Thyroid gland (tissue), 4 donors: ENCODE data around the gene GID4. TPM values are rescaled to one million over a fixed set of nuclear protein-coding genes. Genes with fewer than 3 reads are reported as not detected.

Experiments used
- DNase-seq, 2 donors: peaks; one replicate each; pipeline ENCODE4 v3.0.0-alpha.2; 2019
- H3K27ac ChIP-seq, 3 donors: fragments of 200-600 bp; sonication (generic); 1 replicate in 2 of 3; 2 replicates in 1 of 3; pipeline ENCODE4 v1.5.1; 2016 to 2019; ENCODE audit warnings: mild to moderate bottlenecking in 1 of 3, moderate library complexity in 1 of 3
- H3K27me3 ChIP-seq: fragments of 200-600 bp; sonication (generic); one replicate; pipeline ENCODE4 v1.5.1; 2019
- H3K36me3 ChIP-seq, 2 donors: fragments of 200-600 bp; sonication (generic); one replicate each; pipeline ENCODE4 v1.5.1; 2016 to 2019
- H3K4me1 ChIP-seq, 2 donors: fragments of 200-600 bp; sonication (generic); one replicate each; pipeline ENCODE4 v1.5.1; 2017 to 2019
- H3K4me3 ChIP-seq, 3 donors: fragments of 200-600 bp; sonication (generic); replicated peaks in 1 of 3; 1 replicate in 2 of 3; 2 replicates in 1 of 3; pipeline ENCODE4 v1.5.1; 2016; ENCODE audit warnings: mild to moderate bottlenecking in 1 of 3
- H3K9me3 ChIP-seq: fragments of 200-600 bp; sonication (generic); one replicate; pipeline ENCODE4 v1.5.1; 2017
- CTCF ChIP-seq, 6 experiments: fragments of 200-600 bp in 3 of 6; fragments of 450-650 bp in 3 of 6; sonication (generic) in 3 of 6; IDR thresholded peaks; one replicate each; pipeline ENCODE4 v1.5.1; 2016 to 2019; ENCODE audit warnings: antibody characterized with exemption in 6 of 6, mild to moderate bottlenecking in 2 of 6, inconsistent platforms in 1 of 6, moderate library complexity in 1 of 6
- POLR2A ChIP-seq, 2 donors: fragments of 450-650 bp; IDR thresholded peaks; one replicate each; pipeline ENCODE4 v1.6.1; 2017; ENCODE audit warnings: antibody characterized with exemption in 2 of 2, mild to moderate bottlenecking in 2 of 2, moderate library complexity in 1 of 2
- WGBS, 2 donors: methylation state at CpG; one replicate each; pipeline ENCODE4 v1.1.5; 2017; 5-methylcytosine and 5-hydroxymethylcytosine counted together
- intact Hi-C: fragments of 100-400 bp; cut with DNase I; formaldehyde crosslinking; loops from one replicate; pipeline ENCODE4 v1.15.1; 2023
- total RNA-seq, 4 donors: library from RNA; depleted of rRNA; stranded (reverse); fragments of >200 nt; gene quantifications; one replicate each; pipeline ENCODE4 v1.2.3, GENCODE V29; 2016

GID4 gene
- total RNA-seq, 4 donors from 2014 or later, result 12.6 to 16.8 (median 13.5) TPM

- DNase-seq, result no peak
- TF ChIP-seq CTCF (IDR thresholded peaks at IDR 0.05) (no peak), POLR2A (IDR thresholded peaks at IDR 0.05) (no peak)
- no peaks in the 10 kb centered on the region for H3K9me3 ChIP-seq
Observed at GRCh38 chr17:18107971-18108370, 68.8 kb downstream of the GID4 start.

GRCh38 chr17:18108401-18109312, 69.4 kb downstream of the GID4 start, which contains the start of gene MYO15A:
Gene MYO15A, plus strand, starts transcription at chr17:18108756. Its CDS starts 10,045 bp downstream, at chr17:18118801.
- H3K27me3 ChIP-seq, result no peaks in the 10 kb centered on the region
- WGBS, 2 donors, result 72 to 85% methylated on average over 5 to 15 of the region's 17 CpGs
- H3K27ac ChIP-seq, result no peak within 1 kb of the TSS
- no peak within 1 kb of the TSS for H3K4me3 ChIP-seq
- TF ChIP-seq POLR2A (IDR thresholded peaks at IDR 0.05) (no peak), CTCF (IDR thresholded peaks at IDR 0.05) (no peak)
- no peak for DNase-seq
- peaks cover 0 to 5% of the 10 kb centered on the region in 2 donors for H3K36me3 ChIP-seq
- H3K4me1 ChIP-seq, result no peaks in the 10 kb centered on the region
- no peaks in the 10 kb centered on the region for H3K9me3 ChIP-seq
- intact Hi-C loops, result no loop called here

More at GRCh38 chr17:18107971-18108370, 68.8 kb downstream of the GID4 start:
- Histone ChIP-seq H3K27me3 (no peaks in the 10 kb centered on the region), H3K4me1 (no peaks in the 10 kb centered on the region), H3K4me3 (no peak overlapping the region), H3K27ac (no peak overlapping the region), H3K36me3 (peaks cover 0 to 5% of the 10 kb centered on the region in 2 donors)
- intact Hi-C loops, result no loop called here
- 76 to 93% methylated on average over 4 to 5 of the region's 6 CpGs for WGBS, 2 donors

- 75% methylated on average over 10 of the region's 10 CpGs for WGBS, 2 donors
Observed at GRCh38 chr17:18109935-18110485, 70.8 kb downstream of the GID4 start.

GRCh38 chr17:18110636-18111145, 71.5 kb downstream of the GID4 start:
- TF ChIP-seq CTCF (IDR thresholded peaks at IDR 0.05), result no peak
- intact Hi-C loops, result no loop called here
- Histone ChIP-seq H3K9me3 (no peaks in the 10 kb centered on the region), H3K36me3 (peaks cover 0 to 5% of the 10 kb centered on the region in 2 donors), H3K27ac (no peak overlapping the region), H3K4me3 (no peak overlapping the region), H3K27me3 (no peaks in the 10 kb centered on the region), H3K4me1 (no peaks in the 10 kb centered on the region)
- DNase-seq, result no peak
- WGBS, 2 donors, result 91 to 93% methylated on average over 2 to 3 of the region's 4 CpGs

More at GRCh38 chr17:18109935-18110485, 70.8 kb downstream of the GID4 start:
- H3K27me3 ChIP-seq, result no peaks in the 10 kb centered on the region
- H3K4me1 ChIP-seq, result no peaks in the 10 kb centered on the region
- no peak overlapping the region for H3K27ac ChIP-seq
- H3K4me3 ChIP-seq, result no peak overlapping the region
- no peak for DNase-seq
- no peaks in the 10 kb centered on the region for H3K9me3 ChIP-seq
- H3K36me3 ChIP-seq, result peaks cover 0 to 5% of the 10 kb centered on the region in 2 donors
- intact Hi-C loops, result no loop called here
- TF ChIP-seq CTCF (IDR thresholded peaks at IDR 0.05), result no peak
- TF ChIP-seq POLR2A (IDR thresholded peaks at IDR 0.05), result no peak
